ENCODE results near the gene OR10A3.
A peak's percentile ranks its signal among the peaks of the same experiment; 100 is the strongest.

Gene OR10A3

GRCh38 chr11:7967826-7968225, 26.3 kb upstream of the OR10A3 start:
- Histone ChIP-seq H2BK120ac (ENCODE audit: insufficient read depth, low read length, poor library complexity) (peak overlapping the region; percentile 29), H2BK5ac (ENCODE audit: low read depth, low read length, poor library complexity) (peak overlapping the region; percentile 65), H3K18ac (ENCODE audit: low read length) (no peak overlapping the region), H3K9ac (ENCODE audit: low read length) (no peak overlapping the region), H4K12ac (ENCODE audit: low read depth, low read length) (no peak overlapping the region), H3K14ac (ENCODE audit: low read length) (peak overlapping the region; percentile 3), H2AFZ (ENCODE audit: insufficient read depth, low read length, poor library complexity) (no peak overlapping the region), H2AK5ac (ENCODE audit: low read length) (no peak overlapping the region), H3K4me2 (ENCODE audit: low read length) (no peak overlapping the region), H3K27ac (ENCODE audit: low read depth, low read length) (peak overlapping the region; percentile 20), H3K79me2 (ENCODE audit: control insufficient read depth, insufficient read depth, low read length, poor library complexity) (no peaks in the 10 kb centered on the region), H3K4me3 (ENCODE audit: low read depth, low read length) (no peak overlapping the region), H4K8ac (ENCODE audit: low read depth, low read length) (peak overlapping the region; percentile 11), H3K4me1 (ENCODE audit: control insufficient read depth in 1 of 2, insufficient read depth in 2 of 2, low read length in 2 of 2) (peaks cover 19 to 30% of the 10 kb centered on the region in 2 experiments), H3K4ac (ENCODE audit: low read depth, low read length) (peak overlapping the region; percentile 8), H3K9me3 (ENCODE audit: insufficient read depth, low read depth, low read length) (no peaks in the 10 kb centered on the region), H3K23ac (ENCODE audit: low read length) (no peak overlapping the region), H3K36me3 (ENCODE audit: control insufficient read depth in 1 of 2, insufficient read depth in 2 of 2, low read length in 2 of 2) (no peaks in the 10 kb centered on the region), H3K79me1 (ENCODE audit: low read length) (peaks cover 13% of the 10 kb centered on the region), H2BK12ac (ENCODE audit: low read length) (peak overlapping the region; percentile 85), H3K27me3 (ENCODE audit: insufficient read depth, low read length) (no peaks in the 10 kb centered on the region), H4K91ac (ENCODE audit: low read depth, low read length) (peak overlapping the region; percentile 69)
- no peak for DNase-seq

GRCh38 chr11:7967097-7967496, 25.6 kb upstream of the OR10A3 start:
- H3K4me1 ChIP-seq (ENCODE audit: control insufficient read depth in 1 of 2, insufficient read depth in 2 of 2, low read length in 2 of 2), result peaks cover 19 to 30% of the 10 kb centered on the region in 2 experiments
- WGBS (ENCODE audit: extremely low coverage, insufficient coverage, insufficient read length), result no CpG with 5 or more reads among the region's 1 CpG

GRCh38 chr11:7965386-7965785, 23.9 kb upstream of the OR10A3 start, which contains the start of gene NLRP10:
NLRP10 (minus strand) TSS chr11:7965447; CDS start chr11:7963495, 1,952 bp downstream.
- Histone ChIP-seq H3K4me1 (ENCODE audit: control insufficient read depth in 1 of 2, insufficient read depth in 2 of 2, low read length in 2 of 2) (peaks cover 19 to 30% of the 10 kb centered on the region in 2 experiments), H4K91ac (ENCODE audit: low read depth, low read length) (peak within 1 kb of the TSS; percentile 33), H4K12ac (ENCODE audit: low read depth, low read length) (no peak within 1 kb of the TSS), H3K79me1 (ENCODE audit: low read length) (peaks cover 13% of the 10 kb centered on the region), H3K27ac (ENCODE audit: low read depth, low read length) (peak within 1 kb of the TSS; percentile 1), H3K14ac (ENCODE audit: low read length) (no peak within 1 kb of the TSS), H3K9me3 (ENCODE audit: insufficient read depth, low read depth, low read length) (no peaks in the 10 kb centered on the region), H3K36me3 (ENCODE audit: control insufficient read depth in 1 of 2, insufficient read depth in 2 of 2, low read length in 2 of 2) (no peaks in the 10 kb centered on the region), H3K9ac (ENCODE audit: low read length) (no peak within 1 kb of the TSS), H3K4me2 (ENCODE audit: low read length) (peak within 1 kb of the TSS; percentile 25), H2AK5ac (ENCODE audit: low read length) (no peak within 1 kb of the TSS), H4K8ac (ENCODE audit: low read depth, low read length) (no peak within 1 kb of the TSS), H3K27me3 (ENCODE audit: insufficient read depth, low read length) (no peaks in the 10 kb centered on the region), H3K79me2 (ENCODE audit: control insufficient read depth, insufficient read depth, low read length, poor library complexity) (no peaks in the 10 kb centered on the region), H2BK5ac (ENCODE audit: low read depth, low read length, poor library complexity) (no peak within 1 kb of the TSS), H3K18ac (ENCODE audit: low read length) (no peak within 1 kb of the TSS), H2AFZ (ENCODE audit: insufficient read depth, low read length, poor library complexity) (no peak within 1 kb of the TSS), H3K23ac (ENCODE audit: low read length) (no peak within 1 kb of the TSS), H3K4ac (ENCODE audit: low read depth, low read length) (no peak within 1 kb of the TSS), H3K4me3 (ENCODE audit: low read depth, low read length) (no peak within 1 kb of the TSS), H2BK120ac (ENCODE audit: insufficient read depth, low read length, poor library complexity) (peak within 1 kb of the TSS; percentile 14), H2BK12ac (ENCODE audit: low read length) (peak within 1 kb of the TSS; percentile 56)
- peak in 1 of 2 donors; percentile 20 for DNase-seq
- no CpG with 5 or more reads among the region's 1 CpG for WGBS (ENCODE audit: extremely low coverage, insufficient coverage, insufficient read length)

More at GRCh38 chr11:7967097-7967496, 25.6 kb upstream of the OR10A3 start:
- Histone ChIP-seq H2AK5ac (ENCODE audit: low read length) (peak overlapping the region; percentile 61), H2BK120ac (ENCODE audit: insufficient read depth, low read length, poor library complexity) (no peak overlapping the region), H4K12ac (ENCODE audit: low read depth, low read length) (no peak overlapping the region), H4K8ac (ENCODE audit: low read depth, low read length) (peak overlapping the region; percentile 6), H3K36me3 (ENCODE audit: control insufficient read depth in 1 of 2, insufficient read depth in 2 of 2, low read length in 2 of 2) (no peaks in the 10 kb centered on the region), H2AFZ (ENCODE audit: insufficient read depth, low read length, poor library complexity) (no peak overlapping the region), H3K4me3 (ENCODE audit: low read depth, low read length) (no peak overlapping the region), H3K14ac (ENCODE audit: low read length) (peak overlapping the region; percentile 19), H3K27me3 (ENCODE audit: insufficient read depth, low read length) (no peaks in the 10 kb centered on the region), H2BK12ac (ENCODE audit: low read length) (peak overlapping the region; percentile 51), H3K4ac (ENCODE audit: low read depth, low read length) (no peak overlapping the region), H2BK5ac (ENCODE audit: low read depth, low read length, poor library complexity) (no peak overlapping the region), H4K91ac (ENCODE audit: low read depth, low read length) (peak overlapping the region; percentile 33), H3K9ac (ENCODE audit: low read length) (no peak overlapping the region), H3K79me1 (ENCODE audit: low read length) (peaks cover 13% of the 10 kb centered on the region), H3K4me2 (ENCODE audit: low read length) (no peak overlapping the region), H3K27ac (ENCODE audit: low read depth, low read length) (no peak overlapping the region), H3K9me3 (ENCODE audit: insufficient read depth, low read depth, low read length) (no peaks in the 10 kb centered on the region), H3K23ac (ENCODE audit: low read length) (no peak overlapping the region), H3K18ac (ENCODE audit: low read length) (peak overlapping the region; percentile 29), H3K79me2 (ENCODE audit: control insufficient read depth, insufficient read depth, low read length, poor library complexity) (no peaks in the 10 kb centered on the region)
- no peak for DNase-seq

GRCh38 chr11:7964873-7965272, 23.4 kb upstream of the OR10A3 start:
- Histone ChIP-seq H2BK5ac (ENCODE audit: low read depth, low read length, poor library complexity) (no peak overlapping the region), H3K4me3 (ENCODE audit: low read depth, low read length) (no peak overlapping the region), H4K8ac (ENCODE audit: low read depth, low read length) (no peak overlapping the region), H3K4me2 (ENCODE audit: low read length) (peak overlapping the region; percentile 25), H3K79me1 (ENCODE audit: low read length) (peaks cover 11% of the 10 kb centered on the region), H3K4me1 (ENCODE audit: control insufficient read depth in 1 of 2, insufficient read depth in 2 of 2, low read length in 2 of 2) (peaks cover 19 to 25% of the 10 kb centered on the region in 2 experiments), H3K4ac (ENCODE audit: low read depth, low read length) (no peak overlapping the region), H2BK120ac (ENCODE audit: insufficient read depth, low read length, poor library complexity) (no peak overlapping the region), H3K36me3 (ENCODE audit: control insufficient read depth in 1 of 2, insufficient read depth in 2 of 2, low read length in 2 of 2) (no peaks in the 10 kb centered on the region), H3K9ac (ENCODE audit: low read length) (no peak overlapping the region), H3K14ac (ENCODE audit: low read length) (no peak overlapping the region), H4K12ac (ENCODE audit: low read depth, low read length) (no peak overlapping the region), H2AFZ (ENCODE audit: insufficient read depth, low read length, poor library complexity) (no peak overlapping the region), H3K79me2 (ENCODE audit: control insufficient read depth, insufficient read depth, low read length, poor library complexity) (no peaks in the 10 kb centered on the region), H3K23ac (ENCODE audit: low read length) (no peak overlapping the region), H4K91ac (ENCODE audit: low read depth, low read length) (peak overlapping the region; percentile 33), H2BK12ac (ENCODE audit: low read length) (peak overlapping the region; percentile 2), H3K27me3 (ENCODE audit: insufficient read depth, low read length) (no peaks in the 10 kb centered on the region), H2AK5ac (ENCODE audit: low read length) (no peak overlapping the region), H3K9me3 (ENCODE audit: insufficient read depth, low read depth, low read length) (no peaks in the 10 kb centered on the region), H3K18ac (ENCODE audit: low read length) (no peak overlapping the region), H3K27ac (ENCODE audit: low read depth, low read length) (peak overlapping the region; percentile 1)
- no peak for DNase-seq
